WTC11 (cell line): ENCODE data around the gene BTK. TPM values are rescaled to one million over a fixed set of nuclear protein-coding genes. Genes with fewer than 3 reads are reported as not detected.

Experiments
- ATAC-seq: fragments of 200-7000 bp; cut with Tn5 transposase; 2 replicates; pipeline ENCODE4 v1.10.0; 2021; ENCODE audit warnings: mild to moderate bottlenecking, moderate library complexity
- CTCF ChIA-PET: fragments of 300-600 bp; sonication (Branson Sonifier 250); formaldehyde crosslinking; loops from one replicate; lab custom pipeline; 2021; ENCODE audit warnings: antibody characterized with exemption; lab: Charles Lee
- POLR2A ChIA-PET: fragments of 350-600 bp; sonication (Branson Sonifier 250); formaldehyde crosslinking; loops from one replicate; lab custom pipeline; 2021; ENCODE audit warnings: antibody characterized with exemption; lab: Charles Lee
- DNase-seq: peaks from one replicate; pipeline ENCODE4 v3.0.0; 2021; ENCODE audit warnings: low spot score
- H3K27ac Mint-ChIP-seq: 2 replicates; pipeline ENCODE4 v1.8.0; 2021; ENCODE audit warnings: mixed read lengths
- H3K27me3 Mint-ChIP-seq: 2 replicates; pipeline ENCODE4 v1.8.0; 2021; ENCODE audit warnings: low read depth, mild to moderate bottlenecking, moderate library complexity, mixed read lengths
- H3K36me3 Mint-ChIP-seq: 2 replicates; pipeline ENCODE4 v1.8.0; 2021; ENCODE audit warnings: mixed read lengths
- H3K4me1 Mint-ChIP-seq: 2 replicates; pipeline ENCODE4 v1.8.0; 2022; ENCODE audit warnings: mixed read lengths
- H3K4me3 Mint-ChIP-seq: 2 replicates; pipeline ENCODE4 v1.8.0; 2021; ENCODE audit warnings: mild to moderate bottlenecking, moderate library complexity, mixed read lengths
- H3K9me3 Mint-ChIP-seq: 2 replicates; pipeline ENCODE4 v1.8.0; 2021; ENCODE audit warnings: mixed read lengths
- ATF2 ChIP-seq: sonication (generic); formaldehyde crosslinking; IDR thresholded peaks from 2 replicates; pipeline ENCODE4 v1.8.1; 2022; ENCODE audit warnings: low read depth, missing genetic modification reagents, borderline replicate concordance
- CDX4 ChIP-seq: fragments of 250-450 bp; sonication (Bioruptor Pico); IDR thresholded peaks from 2 replicates; pipeline ENCODE4 v1.9.0; 2021; ENCODE audit warnings: moderate library complexity, mild to moderate bottlenecking, inconsistent platforms, borderline replicate concordance
- ESRRA ChIP-seq: sonication (generic); formaldehyde crosslinking; IDR thresholded peaks from 2 replicates; pipeline ENCODE4 v1.8.1; 2022; ENCODE audit warnings: mild to moderate bottlenecking, missing genetic modification reagents, borderline replicate concordance
- ETV6 ChIP-seq: sonication (generic); formaldehyde crosslinking; IDR thresholded peaks from 2 replicates; pipeline ENCODE4 v1.8.1; 2022; ENCODE audit warnings: mild to moderate bottlenecking, missing genetic modification reagents
- FOXJ3 ChIP-seq: sonication (generic); formaldehyde crosslinking; IDR thresholded peaks from 2 replicates; pipeline ENCODE4 v1.9.0; 2021; ENCODE audit warnings: missing genetic modification reagents, mild to moderate bottlenecking, borderline replicate concordance
- FOXK1 ChIP-seq: sonication (generic); formaldehyde crosslinking; IDR thresholded peaks from 2 replicates; pipeline ENCODE4 v1.8.0; 2022; ENCODE audit warnings: mild to moderate bottlenecking, moderate library complexity, missing genetic modification reagents
- GABPB1 ChIP-seq: sonication (generic); formaldehyde crosslinking; IDR thresholded peaks from 2 replicates; pipeline ENCODE4 v1.8.1; 2023; ENCODE audit warnings: mild to moderate bottlenecking, missing genetic modification reagents
- HMGA2 ChIP-seq: fragments of 250-450 bp; sonication (Bioruptor Pico); IDR thresholded peaks from 2 replicates; pipeline ENCODE4 v1.4.0; 2021; ENCODE audit warnings: mild to moderate bottlenecking, moderate library complexity
- KAT7 ChIP-seq: sonication (generic); formaldehyde crosslinking; IDR thresholded peaks from 2 replicates; pipeline ENCODE4 v1.8.1; 2023; ENCODE audit warnings: missing genetic modification reagents, mild to moderate bottlenecking, borderline replicate concordance
- MAX ChIP-seq: sonication (generic); formaldehyde crosslinking; IDR thresholded peaks from 2 replicates; pipeline ENCODE4 v1.8.0; 2022; ENCODE audit warnings: mild to moderate bottlenecking, missing genetic modification reagents
- MXD4 ChIP-seq: fragments of 250-450 bp; sonication (Bioruptor Pico); IDR thresholded peaks from 2 replicates; pipeline ENCODE4 v1.8.0; 2021; ENCODE audit warnings: mild to moderate bottlenecking, moderate library complexity, borderline replicate concordance
- NFYB ChIP-seq: sonication (generic); formaldehyde crosslinking; conservative IDR thresholded peaks from 2 replicates; pipeline ENCODE4 v1.8.0; 2022; ENCODE audit warnings: low read depth, missing genetic modification reagents
- NR1H2 ChIP-seq: sonication (generic); formaldehyde crosslinking; IDR thresholded peaks from 2 replicates; pipeline ENCODE4 v1.9.0; 2021; ENCODE audit warnings: mild to moderate bottlenecking, moderate library complexity, missing genetic modification reagents
- PREB ChIP-seq: sonication (generic); formaldehyde crosslinking; IDR thresholded peaks from 2 replicates; pipeline ENCODE4 v1.8.1; 2022; ENCODE audit warnings: mild to moderate bottlenecking, missing genetic modification reagents, moderate library complexity, borderline replicate concordance
- ZBTB43 ChIP-seq: sonication (generic); formaldehyde crosslinking; IDR thresholded peaks from 2 replicates; pipeline ENCODE4 v1.8.1; 2023; ENCODE audit warnings: mild to moderate bottlenecking, missing genetic modification reagents
- ZNF263 ChIP-seq: sonication (generic); formaldehyde crosslinking; IDR thresholded peaks from 2 replicates; pipeline ENCODE4 v1.8.1; 2022; ENCODE audit warnings: low read depth, mild to moderate bottlenecking, moderate library complexity, missing genetic modification reagents
- ZNF396 ChIP-seq: fragments of 250-450 bp; sonication (Bioruptor Pico); IDR thresholded peaks from 2 replicates; pipeline ENCODE4 v1.8.0; 2021; ENCODE audit warnings: mild to moderate bottlenecking, moderate library complexity, borderline replicate concordance
- ZNF416 ChIP-seq: fragments of 250-450 bp; sonication (Bioruptor Pico); IDR thresholded peaks from 2 replicates; pipeline ENCODE4 v1.9.0; 2021; ENCODE audit warnings: mild to moderate bottlenecking, inconsistent platforms
- ZNF423 ChIP-seq: fragments of 250-450 bp; sonication (Bioruptor Pico); IDR thresholded peaks from 2 replicates; pipeline ENCODE4 v2.1.2; 2022; ENCODE audit warnings: mild to moderate bottlenecking, moderate library complexity
- ZNF425 ChIP-seq: fragments of 250-450 bp; sonication (Bioruptor Pico); conservative IDR thresholded peaks from 2 replicates; pipeline ENCODE4 v1.9.0; 2021; ENCODE audit warnings: mild to moderate bottlenecking
- total RNA-seq: library from RNA; stranded (reverse); gene quantifications from 3 replicates; pipeline ENCODE4 v1.2.3, GENCODE V29; 2021

Gene BTK
- total RNA-seq, 1 experiment from 2014 or later, result 0.74 TPM

GRCh38 chrX:101385026-101385684 is 836 bp downstream of the BTK start:
- ChIA-PET POLR2A (no interaction called here), CTCF (no interaction called here)
- DNase-seq (no peak), ATAC-seq (no peak)
- Mint-ChIP-seq H3K4me3 (no peak overlapping the region), H3K27me3 (no peaks in the 10 kb centered on the region), H3K27ac (no peak overlapping the region), H3K36me3 (no peaks in the 10 kb centered on the region), H3K4me1 (peaks cover 6% of the 10 kb centered on the region; the same call in 1 of the 2 replicates), H3K9me3 (no peaks in the 10 kb centered on the region)
- TF ChIP-seq PREB (CRISPR knock-in tag) (no peak), ZNF263 (CRISPR knock-in tag) (no peak)

GRCh38 chrX:101383679-101384205 is 2.2 kb downstream of the BTK start:
- no peaks in the 10 kb centered on the region for H3K27me3 Mint-ChIP-seq
- ChIA-PET POLR2A (no interaction called here), CTCF (no interaction called here)
- ATAC-seq, result no peak
- no peak for TF ChIP-seq ZBTB43
- TF ChIP-seq NFYB (CRISPR knock-in tag), result no peak
- no peak for TF ChIP-seq GABPB1 (CRISPR knock-in tag)
- no peak for TF ChIP-seq ZNF416 (CRISPR knock-in tag)
- no peak for TF ChIP-seq ETV6 (CRISPR knock-in tag)
- no peak for TF ChIP-seq ZNF396
- no peak for TF ChIP-seq ZNF423 (CRISPR knock-in tag)
- no peak for TF ChIP-seq NR1H2 (CRISPR knock-in tag)
- no peak for TF ChIP-seq KAT7
- no peak for TF ChIP-seq FOXJ3
- TF ChIP-seq HMGA2 (CRISPR knock-in tag), result no peak
- TF ChIP-seq FOXK1 (CRISPR knock-in tag), result no peak
- no peak for TF ChIP-seq CDX4 (CRISPR knock-in tag)
- TF ChIP-seq ZNF425, result no peak
- TF ChIP-seq ESRRA (CRISPR knock-in tag), result no peak
- no peak for TF ChIP-seq MAX (CRISPR knock-in tag)
- TF ChIP-seq MXD4 (CRISPR knock-in tag), result no peak
- TF ChIP-seq ATF2, result no peak
- TF ChIP-seq, all 79 proteins: peak for 0
- Mint-ChIP-seq H3K9me3 (no peaks in the 10 kb centered on the region), H3K4me1 (0 out of 2 replicates have a peak, but pooled peaks cover 6% of the 10 kb centered on the region), H3K27ac (no peak overlapping the region), H3K36me3 (no peaks in the 10 kb centered on the region), H3K4me3 (no peak overlapping the region)
- DNase-seq, result no peak
